SK-N-SH (cell line): Measurements from ENCODE around the gene UTP4.

Experiments
- EP300 ChIP-seq, 2 experiments: IDR thresholded peaks; 2 replicates each; pipeline versions ENCODE4 v1.4.0 to v1.6.1; 2012; ENCODE audit warnings: borderline replicate concordance in 1 of 2, low read depth in 1 of 2, low read length in 1 of 2
- FOSL2 ChIP-seq: IDR thresholded peaks from 2 replicates; pipeline ENCODE4 v1.4.0; 2012; ENCODE audit warnings: low read depth, mild to moderate bottlenecking, moderate library complexity, borderline replicate concordance
- FOXM1 ChIP-seq: IDR thresholded peaks from 2 replicates; pipeline ENCODE4 v1.4.0; 2012; ENCODE audit warnings: low read depth, mild to moderate bottlenecking
- JUND ChIP-seq: IDR thresholded peaks from 2 replicates; pipeline ENCODE4 v1.4.0; 2012
- MEF2A ChIP-seq: IDR thresholded peaks from 2 replicates; pipeline ENCODE4 v1.4.0; 2012; ENCODE audit warnings: low read depth, borderline replicate concordance
- PBX3 ChIP-seq: IDR thresholded peaks from 2 replicates; pipeline ENCODE4; 2012
- POLR2AphosphoS5 ChIP-seq: IDR thresholded peaks from 2 replicates; pipeline ENCODE4 v1.6.1; 2012; ENCODE audit warnings: low read depth, low read length
- RAD21 ChIP-seq: IDR thresholded peaks from 2 replicates; pipeline ENCODE4 v1.6.1; 2012; ENCODE audit warnings: mild to moderate bottlenecking, low read length
- RFX5 ChIP-seq: IDR thresholded peaks from 2 replicates; pipeline ENCODE4 v1.6.1; 2012; ENCODE audit warnings: mild to moderate bottlenecking, improper control_type of control experiment, low read length
- TCF12 ChIP-seq: IDR thresholded peaks from 2 replicates; pipeline ENCODE4 v1.4.0; 2012
- YY1 ChIP-seq: IDR thresholded peaks from 2 replicates; pipeline ENCODE4 v1.4.0; 2012; ENCODE audit warnings: low read depth, mild to moderate bottlenecking
- TF ChIP-seq, protein P1 (sequence below): fragments of 200-600 bp; sonication (generic); IDR thresholded peaks from 2 replicates; pipeline ENCODE4 v1.6.1; 2017; ENCODE audit warnings: antibody characterized with exemption, mild to moderate bottlenecking, moderate library complexity
- TF ChIP-seq, protein P2 (sequence below): fragments of 150-350 bp; IDR thresholded peaks from 2 replicates; pipeline ENCODE4 v1.6.1; 2017; ENCODE audit warnings: antibody characterized with exemption, low read length, low read depth, borderline replicate concordance
- TF ChIP-seq, protein P3 (sequence below): IDR thresholded peaks from 2 replicates; pipeline ENCODE4 v1.6.1; 2012; ENCODE audit warnings: mild to moderate bottlenecking, low read depth, low read length, moderate library complexity

DNA sequence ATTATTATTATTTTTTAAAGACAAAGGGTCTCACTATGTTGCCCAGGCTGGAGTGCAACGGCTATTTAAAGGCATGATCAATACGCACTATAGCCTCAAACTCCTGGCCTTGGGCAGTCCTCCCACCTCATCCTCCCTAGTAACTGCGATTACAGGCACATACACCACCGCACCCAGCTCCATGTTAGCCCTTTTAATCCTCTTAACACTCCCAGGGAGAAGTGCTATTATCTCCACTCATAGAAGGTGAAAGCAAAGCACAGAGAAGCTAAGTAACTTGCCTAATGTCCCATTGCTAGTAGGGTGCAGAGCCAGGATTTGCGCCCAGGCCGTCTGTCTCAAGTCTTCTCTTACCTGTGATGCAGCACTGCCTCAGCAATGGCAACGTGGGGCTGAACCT is 22.0 kb upstream of the UTP4 start:
- TF ChIP-seq, protein P1, sequence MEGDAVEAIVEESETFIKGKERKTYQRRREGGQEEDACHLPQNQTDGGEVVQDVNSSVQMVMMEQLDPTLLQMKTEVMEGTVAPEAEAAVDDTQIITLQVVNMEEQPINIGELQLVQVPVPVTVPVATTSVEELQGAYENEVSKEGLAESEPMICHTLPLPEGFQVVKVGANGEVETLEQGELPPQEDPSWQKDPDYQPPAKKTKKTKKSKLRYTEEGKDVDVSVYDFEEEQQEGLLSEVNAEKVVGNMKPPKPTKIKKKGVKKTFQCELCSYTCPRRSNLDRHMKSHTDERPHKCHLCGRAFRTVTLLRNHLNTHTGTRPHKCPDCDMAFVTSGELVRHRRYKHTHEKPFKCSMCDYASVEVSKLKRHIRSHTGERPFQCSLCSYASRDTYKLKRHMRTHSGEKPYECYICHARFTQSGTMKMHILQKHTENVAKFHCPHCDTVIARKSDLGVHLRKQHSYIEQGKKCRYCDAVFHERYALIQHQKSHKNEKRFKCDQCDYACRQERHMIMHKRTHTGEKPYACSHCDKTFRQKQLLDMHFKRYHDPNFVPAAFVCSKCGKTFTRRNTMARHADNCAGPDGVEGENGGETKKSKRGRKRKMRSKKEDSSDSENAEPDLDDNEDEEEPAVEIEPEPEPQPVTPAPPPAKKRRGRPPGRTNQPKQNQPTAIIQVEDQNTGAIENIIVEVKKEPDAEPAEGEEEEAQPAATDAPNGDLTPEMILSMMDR, result no peak
- TF ChIP-seq, protein P2, sequence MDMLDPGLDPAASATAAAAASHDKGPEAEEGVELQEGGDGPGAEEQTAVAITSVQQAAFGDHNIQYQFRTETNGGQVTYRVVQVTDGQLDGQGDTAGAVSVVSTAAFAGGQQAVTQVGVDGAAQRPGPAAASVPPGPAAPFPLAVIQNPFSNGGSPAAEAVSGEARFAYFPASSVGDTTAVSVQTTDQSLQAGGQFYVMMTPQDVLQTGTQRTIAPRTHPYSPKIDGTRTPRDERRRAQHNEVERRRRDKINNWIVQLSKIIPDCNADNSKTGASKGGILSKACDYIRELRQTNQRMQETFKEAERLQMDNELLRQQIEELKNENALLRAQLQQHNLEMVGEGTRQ, result no peak
- no peak for TF ChIP-seq RFX5
- TF ChIP-seq EP300 (IDR thresholded peaks at IDR 0.05; ENCODE audit: borderline replicate concordance in 1 of 2, low read depth in 1 of 2, low read length in 1 of 2), result no peak
- TF ChIP-seq MEF2A, result no peak
- TF ChIP-seq FOSL2, result no peak
- TF ChIP-seq FOXM1, result no peak
- TF ChIP-seq JUND, result no peak
- TF ChIP-seq POLR2AphosphoS5, result no peak
- no peak for TF ChIP-seq PBX3
- TF ChIP-seq TCF12, result no peak
- TF ChIP-seq RAD21, result no peak
- TF ChIP-seq, protein P3, sequence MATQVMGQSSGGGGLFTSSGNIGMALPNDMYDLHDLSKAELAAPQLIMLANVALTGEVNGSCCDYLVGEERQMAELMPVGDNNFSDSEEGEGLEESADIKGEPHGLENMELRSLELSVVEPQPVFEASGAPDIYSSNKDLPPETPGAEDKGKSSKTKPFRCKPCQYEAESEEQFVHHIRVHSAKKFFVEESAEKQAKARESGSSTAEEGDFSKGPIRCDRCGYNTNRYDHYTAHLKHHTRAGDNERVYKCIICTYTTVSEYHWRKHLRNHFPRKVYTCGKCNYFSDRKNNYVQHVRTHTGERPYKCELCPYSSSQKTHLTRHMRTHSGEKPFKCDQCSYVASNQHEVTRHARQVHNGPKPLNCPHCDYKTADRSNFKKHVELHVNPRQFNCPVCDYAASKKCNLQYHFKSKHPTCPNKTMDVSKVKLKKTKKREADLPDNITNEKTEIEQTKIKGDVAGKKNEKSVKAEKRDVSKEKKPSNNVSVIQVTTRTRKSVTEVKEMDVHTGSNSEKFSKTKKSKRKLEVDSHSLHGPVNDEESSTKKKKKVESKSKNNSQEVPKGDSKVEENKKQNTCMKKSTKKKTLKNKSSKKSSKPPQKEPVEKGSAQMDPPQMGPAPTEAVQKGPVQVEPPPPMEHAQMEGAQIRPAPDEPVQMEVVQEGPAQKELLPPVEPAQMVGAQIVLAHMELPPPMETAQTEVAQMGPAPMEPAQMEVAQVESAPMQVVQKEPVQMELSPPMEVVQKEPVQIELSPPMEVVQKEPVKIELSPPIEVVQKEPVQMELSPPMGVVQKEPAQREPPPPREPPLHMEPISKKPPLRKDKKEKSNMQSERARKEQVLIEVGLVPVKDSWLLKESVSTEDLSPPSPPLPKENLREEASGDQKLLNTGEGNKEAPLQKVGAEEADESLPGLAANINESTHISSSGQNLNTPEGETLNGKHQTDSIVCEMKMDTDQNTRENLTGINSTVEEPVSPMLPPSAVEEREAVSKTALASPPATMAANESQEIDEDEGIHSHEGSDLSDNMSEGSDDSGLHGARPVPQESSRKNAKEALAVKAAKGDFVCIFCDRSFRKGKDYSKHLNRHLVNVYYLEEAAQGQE, result no peak
- no peak for TF ChIP-seq YY1
